ENCODE measurements around the gene TUBA4B.

The TUBA4B gene

DNA sequence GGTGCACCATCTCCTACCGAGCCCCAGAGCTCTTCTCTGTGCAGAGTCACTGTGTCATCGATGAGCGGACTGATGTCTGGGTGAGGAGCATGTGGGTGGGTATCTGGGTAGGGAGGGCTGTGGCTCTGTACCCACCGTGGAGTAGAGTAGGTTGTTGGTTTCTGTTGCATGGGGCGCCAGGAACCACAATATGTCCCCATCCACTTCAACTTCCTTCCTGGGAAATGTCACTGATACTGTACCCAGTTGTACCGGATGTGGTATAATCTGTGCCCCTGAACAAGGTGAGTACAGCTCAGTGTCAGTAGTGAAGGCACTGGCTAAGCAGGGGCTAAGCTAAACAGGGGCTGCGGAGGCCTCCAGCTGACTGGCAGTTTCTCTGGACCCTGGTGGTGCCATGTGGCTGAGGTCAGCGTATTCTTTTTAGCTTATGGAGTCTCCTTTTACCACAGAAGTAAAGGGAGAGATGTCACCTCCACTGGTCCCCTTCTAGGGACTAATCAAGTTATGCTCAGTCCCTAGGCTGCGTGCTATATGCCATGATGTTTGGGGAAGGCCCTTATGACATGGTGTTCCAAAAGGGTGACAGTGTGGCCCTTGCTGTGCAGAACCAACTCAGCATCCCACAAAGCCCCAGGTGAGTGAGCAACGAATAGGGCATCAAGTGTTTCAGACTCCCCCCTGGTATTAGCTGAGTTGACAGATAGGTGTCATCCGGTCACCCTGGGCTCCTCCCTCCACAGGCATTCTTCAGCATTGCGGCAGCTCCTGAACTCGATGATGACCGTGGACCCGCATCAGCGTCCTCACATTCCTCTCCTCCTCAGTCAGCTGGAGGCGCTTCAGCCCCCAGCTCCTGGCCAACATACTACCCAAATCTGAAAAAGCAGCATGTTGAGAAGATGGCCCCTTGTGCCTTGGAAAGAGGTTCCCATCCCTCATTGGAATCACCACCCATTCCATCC, 5.1 kb upstream of the TUBA4B start:
- Histone ChIP-seq H3K4me3 (ENCODE audit: low read depth in 1 of 5, low read length in 5 of 5) (no peak overlapping the region), H3K27ac (ENCODE audit: low read depth, low read length) (no peak overlapping the region), H3K27me3 (ENCODE audit: control insufficient read depth in 5 of 5, insufficient read depth in 4 of 5, low read length in 5 of 5) (peaks cover 0 to 6% (median 4%) of the 10 kb centered on the region in 5 donors), H3K9me3 (ENCODE audit: control insufficient read depth in 5 of 5, low read length in 5 of 5) (no peaks in the 10 kb centered on the region), H3K36me3 (ENCODE audit: control insufficient read depth in 5 of 5, insufficient read depth in 5 of 5, low read length in 5 of 5) (peaks cover 0 to 38% (median 15%) of the 10 kb centered on the region in 5 donors), H3K9ac (ENCODE audit: low read length in 5 of 5) (no peak overlapping the region), H3K4me1 (ENCODE audit: control insufficient read depth in 5 of 5, insufficient read depth in 5 of 5, low read length in 5 of 5) (peaks cover 9 to 65% (median 52%) of the 10 kb centered on the region in 5 donors)

DNA sequence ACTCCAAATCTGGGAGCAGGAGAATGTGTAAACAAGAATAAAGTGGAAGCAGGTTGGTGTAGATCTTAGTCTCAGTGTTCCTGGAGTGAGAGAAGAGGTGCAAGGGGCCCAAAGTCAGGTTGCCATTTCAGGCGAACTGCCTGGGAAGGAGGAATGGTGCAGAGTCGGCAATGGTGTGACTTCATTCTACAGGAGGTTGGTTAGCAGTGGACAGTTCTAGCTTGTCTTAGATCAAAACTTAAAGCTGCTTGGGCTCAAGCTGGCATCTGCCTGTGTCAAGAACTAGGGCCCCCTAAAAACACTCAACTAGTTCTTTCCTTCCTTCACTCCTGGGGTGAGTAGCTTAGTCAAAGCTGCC, 4.2 kb upstream of the TUBA4B start:
- H3K9ac ChIP-seq (ENCODE audit: low read length in 5 of 5) = peak overlapping the region in 2 of 5 donors; percentile 9 to 28
- H3K27me3 ChIP-seq (ENCODE audit: control insufficient read depth in 5 of 5, insufficient read depth in 4 of 5, low read length in 5 of 5) = peaks cover 0 to 13% (median 11%) of the 10 kb centered on the region in 5 donors
- peaks cover 9 to 74% (median 58%) of the 10 kb centered on the region in 5 donors for H3K4me1 ChIP-seq (ENCODE audit: control insufficient read depth in 5 of 5, insufficient read depth in 5 of 5, low read length in 5 of 5)
- peaks cover 0 to 38% (median 15%) of the 10 kb centered on the region in 5 donors for H3K36me3 ChIP-seq (ENCODE audit: control insufficient read depth in 5 of 5, insufficient read depth in 5 of 5, low read length in 5 of 5)
- H3K4me3 ChIP-seq (ENCODE audit: low read depth in 1 of 5, low read length in 5 of 5) = no peak overlapping the region
- H3K27ac ChIP-seq (ENCODE audit: low read depth, low read length) = peak overlapping the region; percentile 58
- H3K9me3 ChIP-seq (ENCODE audit: control insufficient read depth in 5 of 5, low read length in 5 of 5) = no peaks in the 10 kb centered on the region

DNA sequence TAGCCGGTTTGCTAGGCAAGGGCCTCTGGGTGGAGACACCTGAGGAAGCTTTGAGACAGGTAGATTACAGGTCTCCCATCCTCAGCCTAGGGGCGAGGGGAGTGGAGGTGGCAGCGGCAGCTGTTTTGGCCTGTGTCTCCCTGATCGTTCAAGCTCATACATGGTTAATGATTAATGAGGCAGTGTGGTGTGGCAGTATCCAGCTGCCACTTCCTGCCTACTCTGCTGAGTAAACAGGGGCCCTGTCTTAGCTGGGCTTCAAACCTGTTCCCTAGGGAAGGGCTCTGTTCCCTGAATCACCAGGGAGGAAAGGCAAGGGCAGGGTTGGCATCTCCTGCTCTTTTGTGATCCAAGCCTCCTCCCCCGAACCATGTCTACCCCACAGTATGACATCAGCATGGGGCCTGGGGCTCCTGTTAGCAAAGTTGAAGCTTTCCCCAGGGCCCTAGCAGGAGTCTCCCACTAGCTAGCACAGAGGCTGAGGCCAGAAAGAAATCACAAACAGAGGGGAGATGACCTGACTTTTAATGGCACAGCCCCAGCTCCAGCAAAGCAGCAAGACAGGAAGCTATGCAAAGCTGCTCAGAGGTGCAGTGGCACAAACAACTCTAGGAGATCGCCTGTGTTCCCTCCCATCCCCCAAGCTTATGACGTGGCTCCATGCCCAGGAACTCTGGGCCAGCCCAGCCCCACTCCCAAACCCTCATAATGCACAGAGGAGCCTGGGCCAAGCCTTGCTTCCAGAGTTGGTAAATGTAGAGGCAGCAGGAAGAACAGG, 3.7 kb upstream of the TUBA4B start:
- peak overlapping the region in 1 of 5 donors; percentile 4 for H3K4me3 ChIP-seq (ENCODE audit: low read depth in 1 of 5, low read length in 5 of 5)

DNA sequence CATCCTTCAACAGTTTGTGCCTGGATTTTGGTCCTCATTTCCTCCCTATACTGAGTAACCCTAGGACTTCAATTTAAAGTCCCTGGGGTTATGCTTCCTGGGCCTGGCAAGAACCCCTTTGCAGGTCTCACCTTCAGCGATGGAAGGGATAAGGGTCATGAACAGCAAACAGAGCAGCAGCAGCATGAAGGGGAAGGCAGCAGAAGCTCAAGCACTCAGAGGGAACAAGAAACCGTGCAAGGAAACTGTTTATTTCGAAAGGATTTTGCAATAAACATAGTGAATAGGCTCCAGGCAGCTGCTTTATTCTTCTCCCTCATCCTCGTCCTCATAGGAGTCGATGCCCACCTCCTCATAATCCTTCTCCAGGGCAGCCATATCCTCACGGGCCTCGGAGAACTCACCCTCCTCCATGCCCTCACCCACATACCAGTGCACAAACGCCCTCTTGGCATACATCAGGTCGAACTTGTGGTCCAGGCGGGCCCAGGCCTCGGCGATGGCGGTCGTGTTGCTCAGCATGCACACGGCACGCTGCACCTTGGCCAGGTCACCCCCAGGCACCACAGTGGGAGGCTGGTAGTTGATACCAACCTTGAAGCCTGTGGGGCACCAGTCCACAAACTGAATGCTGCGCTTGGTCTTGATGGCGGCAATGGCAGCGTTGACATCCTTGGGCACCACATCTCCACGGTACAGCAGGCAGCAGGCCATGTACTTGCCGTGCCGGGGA, 2.8 kb upstream of the TUBA4B start:
- Histone ChIP-seq H3K9ac (ENCODE audit: low read length in 5 of 5) (no peak overlapping the region), H3K27ac (ENCODE audit: low read depth, low read length) (peak overlapping the region; percentile 58), H3K4me1 (ENCODE audit: control insufficient read depth in 5 of 5, insufficient read depth in 5 of 5, low read length in 5 of 5) (peaks cover 9 to 76% (median 60%) of the 10 kb centered on the region in 5 donors), H3K36me3 (ENCODE audit: control insufficient read depth in 5 of 5, insufficient read depth in 5 of 5, low read length in 5 of 5) (peaks cover 0 to 38% (median 15%) of the 10 kb centered on the region in 5 donors), H3K4me3 (ENCODE audit: low read depth in 1 of 5, low read length in 5 of 5) (no peak overlapping the region), H3K27me3 (ENCODE audit: control insufficient read depth in 5 of 5, insufficient read depth in 4 of 5, low read length in 5 of 5) (peaks cover 0 to 25% (median 23%) of the 10 kb centered on the region in 5 donors), H3K9me3 (ENCODE audit: control insufficient read depth in 5 of 5, low read length in 5 of 5) (no peaks in the 10 kb centered on the region)

More for the DNA sequence above, 3.7 kb upstream of the TUBA4B start:
- Histone ChIP-seq H3K27ac (ENCODE audit: low read depth, low read length) (peak overlapping the region; percentile 58), H3K4me1 (ENCODE audit: control insufficient read depth in 5 of 5, insufficient read depth in 5 of 5, low read length in 5 of 5) (peaks cover 9 to 78% (median 63%) of the 10 kb centered on the region in 5 donors), H3K36me3 (ENCODE audit: control insufficient read depth in 5 of 5, insufficient read depth in 5 of 5, low read length in 5 of 5) (peaks cover 0 to 38% (median 15%) of the 10 kb centered on the region in 5 donors), H3K27me3 (ENCODE audit: control insufficient read depth in 5 of 5, insufficient read depth in 4 of 5, low read length in 5 of 5) (peaks cover 0 to 18% (median 17%) of the 10 kb centered on the region in 5 donors), H3K9ac (ENCODE audit: low read length in 5 of 5) (peak overlapping the region in 3 of 5 donors; percentile 9 to 36 (median 28)), H3K9me3 (ENCODE audit: control insufficient read depth in 5 of 5, low read length in 5 of 5) (no peaks in the 10 kb centered on the region)

DNA sequence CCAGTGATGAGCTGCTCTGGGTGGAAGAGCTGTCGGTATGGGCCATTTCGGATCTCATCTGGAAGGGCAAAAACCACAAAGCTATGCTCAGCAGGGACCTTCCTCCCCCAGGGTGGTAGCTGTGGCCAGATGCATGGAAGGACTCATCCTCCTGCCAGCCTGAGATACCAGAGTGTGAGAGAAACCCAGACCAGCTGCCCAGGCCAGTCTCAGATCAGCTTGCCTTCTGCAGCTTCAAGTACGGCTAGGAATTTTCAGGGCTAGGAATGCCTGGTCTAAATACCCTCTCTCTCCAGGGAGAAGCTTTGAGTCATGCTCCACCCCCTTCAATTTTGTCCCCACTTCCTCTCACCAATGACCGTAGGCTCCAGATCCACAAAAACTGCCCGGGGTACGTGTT, 1.4 kb upstream of the TUBA4B start:
- Histone ChIP-seq H3K36me3 (ENCODE audit: control insufficient read depth in 5 of 5, insufficient read depth in 5 of 5, low read length in 5 of 5) (peaks cover 0 to 36% (median 15%) of the 10 kb centered on the region in 5 donors), H3K27ac (ENCODE audit: low read depth, low read length) (no peak overlapping the region), H3K4me3 (ENCODE audit: low read depth in 1 of 5, low read length in 5 of 5) (peak overlapping the region in 1 of 5 donors; percentile 77), H3K27me3 (ENCODE audit: control insufficient read depth in 5 of 5, insufficient read depth in 4 of 5, low read length in 5 of 5) (peaks cover 8 to 36% (median 28%) of the 10 kb centered on the region in 5 donors), H3K4me1 (ENCODE audit: control insufficient read depth in 5 of 5, insufficient read depth in 5 of 5, low read length in 5 of 5) (peaks cover 7 to 64% (median 51%) of the 10 kb centered on the region in 5 donors), H3K9me3 (ENCODE audit: control insufficient read depth in 5 of 5, low read length in 5 of 5) (no peaks in the 10 kb centered on the region), H3K9ac (ENCODE audit: low read length in 5 of 5) (no peak overlapping the region)

DNA sequence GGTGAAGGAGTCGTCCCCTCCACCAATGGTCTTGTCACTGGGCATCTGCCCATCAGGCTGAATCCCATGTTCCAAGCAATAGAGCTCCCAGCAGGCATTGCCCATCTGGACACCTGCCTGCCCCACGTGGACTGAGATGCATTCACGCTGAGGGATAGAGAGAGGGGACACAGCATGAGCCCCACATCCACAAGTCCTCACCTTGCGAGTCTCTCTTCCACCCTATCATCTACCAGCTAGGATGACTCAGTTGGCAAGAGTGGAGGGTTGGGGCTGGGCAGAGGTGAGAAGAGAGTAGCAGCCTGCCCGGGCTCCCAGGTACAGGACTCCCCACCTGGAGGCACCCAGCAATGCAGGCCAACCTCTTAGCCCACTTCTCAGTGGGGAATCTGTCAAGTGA, 959 bp upstream of the TUBA4B start:
- H3K4me3 ChIP-seq (ENCODE audit: low read depth in 1 of 5, low read length in 5 of 5) = peak overlapping the region in 2 of 5 donors; percentile 77 to 82
- peaks cover 0 to 32% (median 15%) of the 10 kb centered on the region in 5 donors for H3K36me3 ChIP-seq (ENCODE audit: control insufficient read depth in 5 of 5, insufficient read depth in 5 of 5, low read length in 5 of 5)
- no peaks in the 10 kb centered on the region for H3K9me3 ChIP-seq (ENCODE audit: control insufficient read depth in 5 of 5, low read length in 5 of 5)
- peaks cover 7 to 60% (median 48%) of the 10 kb centered on the region in 5 donors for H3K4me1 ChIP-seq (ENCODE audit: control insufficient read depth in 5 of 5, insufficient read depth in 5 of 5, low read length in 5 of 5)
- no peak overlapping the region for H3K9ac ChIP-seq (ENCODE audit: low read length in 5 of 5)
- peaks cover 8 to 36% (median 28%) of the 10 kb centered on the region in 5 donors for H3K27me3 ChIP-seq (ENCODE audit: control insufficient read depth in 5 of 5, insufficient read depth in 4 of 5, low read length in 5 of 5)
- H3K27ac ChIP-seq (ENCODE audit: low read depth, low read length) = no peak overlapping the region

DNA sequence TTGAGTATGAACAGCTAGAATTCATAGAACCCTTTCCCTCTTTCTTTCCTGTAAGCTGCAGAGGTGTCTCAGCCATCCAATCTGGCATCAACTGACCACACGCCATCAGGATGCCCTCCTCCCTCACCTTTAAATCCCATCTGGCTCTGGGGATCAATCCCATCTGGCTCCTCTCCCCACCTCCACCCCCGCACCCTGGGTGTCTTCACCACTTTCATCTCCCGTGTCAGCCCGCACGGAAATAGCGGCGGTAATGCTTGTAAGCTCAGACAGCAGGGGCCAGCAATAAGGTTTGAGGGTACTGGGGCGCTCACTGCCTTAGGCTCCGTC, 508 bp upstream of the TUBA4B start:
- no peak overlapping the region for H3K27ac ChIP-seq (ENCODE audit: low read depth, low read length)
- peaks cover 7 to 56% (median 44%) of the 10 kb centered on the region in 5 donors for H3K4me1 ChIP-seq (ENCODE audit: control insufficient read depth in 5 of 5, insufficient read depth in 5 of 5, low read length in 5 of 5)

DNA sequence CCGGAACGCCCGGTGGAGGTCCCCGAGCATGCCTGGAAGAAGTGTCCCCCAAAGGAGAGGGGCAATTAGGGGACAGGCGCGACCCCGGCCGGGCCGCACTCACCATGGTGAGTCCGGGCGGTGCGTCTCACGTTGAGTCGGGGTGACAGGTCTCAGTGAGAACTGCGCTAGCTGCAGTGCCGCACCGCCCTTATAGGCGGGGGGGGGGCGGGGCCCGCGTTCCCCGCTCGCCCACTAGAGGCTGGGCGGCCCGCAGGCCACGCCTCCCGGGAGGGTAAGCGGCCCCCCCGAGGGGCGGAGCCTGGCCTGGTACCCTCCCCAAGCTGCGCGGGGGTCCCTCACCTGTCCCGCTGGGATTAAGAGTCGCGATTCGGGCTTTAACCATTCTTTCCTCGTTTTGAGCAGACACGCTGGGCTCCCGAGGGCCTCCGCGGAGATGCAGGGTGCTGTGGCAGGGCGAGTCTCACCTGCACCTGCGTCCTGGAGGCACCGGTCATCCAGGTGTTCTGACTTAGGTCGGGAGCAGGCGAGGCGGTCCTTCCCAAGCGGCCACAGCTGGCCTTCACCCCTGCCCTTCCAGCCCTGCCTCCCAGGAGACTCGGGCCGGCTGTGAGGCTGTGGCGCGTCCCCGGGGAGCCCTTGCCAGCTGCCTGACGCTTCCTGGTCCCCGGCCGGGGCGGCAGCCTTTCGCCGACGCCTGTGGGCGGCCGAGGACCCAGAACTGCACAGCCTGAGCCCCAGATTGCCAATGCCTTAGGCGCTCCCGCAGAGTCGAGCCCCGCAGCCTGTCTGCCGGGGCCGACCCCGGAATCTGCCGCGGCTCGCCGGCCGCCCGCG, 928 bp downstream of the TUBA4B start, which contains the start of gene TUBA4A:
Gene TUBA4A, minus strand, starts transcription at position 166 of the 837 bp plus-strand sequence. Its CDS starts 60 bp downstream, at position 106.
- Histone ChIP-seq H3K4me1 (ENCODE audit: control insufficient read depth in 5 of 5, insufficient read depth in 5 of 5, low read length in 5 of 5) (peaks cover 7 to 49% (median 39%) of the 10 kb centered on the region in 5 donors), H3K27me3 (ENCODE audit: control insufficient read depth in 5 of 5, insufficient read depth in 4 of 5, low read length in 5 of 5) (peaks cover 8 to 39% (median 35%) of the 10 kb centered on the region in 5 donors), H3K36me3 (ENCODE audit: control insufficient read depth in 5 of 5, insufficient read depth in 5 of 5, low read length in 5 of 5) (peaks cover 0 to 14% (median under 1%) of the 10 kb centered on the region in 5 donors), H3K9me3 (ENCODE audit: control insufficient read depth in 5 of 5, low read length in 5 of 5) (no peaks in the 10 kb centered on the region), H3K9ac (ENCODE audit: low read length in 5 of 5) (peak within 1 kb of the TSS in 4 of 5 donors; percentile 20 to 69 (median 58)), H3K27ac (ENCODE audit: low read depth, low read length) (no peak within 1 kb of the TSS), H3K4me3 (ENCODE audit: low read depth in 1 of 5, low read length in 5 of 5) (peak within 1 kb of the TSS; percentile 36 to 82 (median 69))

More for the DNA sequence above, 508 bp upstream of the TUBA4B start:
- H3K9me3 ChIP-seq (ENCODE audit: control insufficient read depth in 5 of 5, low read length in 5 of 5) = no peaks in the 10 kb centered on the region
- peaks cover 8 to 36% (median 28%) of the 10 kb centered on the region in 5 donors for H3K27me3 ChIP-seq (ENCODE audit: control insufficient read depth in 5 of 5, insufficient read depth in 4 of 5, low read length in 5 of 5)
- H3K4me3 ChIP-seq (ENCODE audit: low read depth in 1 of 5, low read length in 5 of 5) = peak overlapping the region in 4 of 5 donors; percentile 36 to 82 (median 73)
- peak overlapping the region in 2 of 5 donors; percentile 66 to 69 for H3K9ac ChIP-seq (ENCODE audit: low read length in 5 of 5)
- H3K36me3 ChIP-seq (ENCODE audit: control insufficient read depth in 5 of 5, insufficient read depth in 5 of 5, low read length in 5 of 5) = peaks cover 0 to 28% (median 14%) of the 10 kb centered on the region in 5 donors

Measured in subcutaneous abdominal adipose tissue (tissue), 5 donors.